Fibroblast of pulmonary artery (primary cell): ENCODE results near the gene TCFL5.

ENCODE experiments used
- DNase-seq: peaks from one replicate; pipeline ENCODE4 v3.0.0-alpha.2; 2010; ENCODE audit warnings: low read depth
- H3K4me3 ChIP-seq: replicated peaks from 2 replicates; pipeline ENCODE4 v1.5.1; 2011; ENCODE audit warnings: low read depth, mild to moderate bottlenecking, control low read depth, low read length, moderate library complexity
- CTCF ChIP-seq: IDR thresholded peaks from 2 replicates; pipeline ENCODE4 v1.5.1; 2011; ENCODE audit warnings: mild to moderate bottlenecking, control low read depth, low read length, inconsistent platforms; ENCODE audit errors: missing control alignments

TCFL5 gene

DNA sequence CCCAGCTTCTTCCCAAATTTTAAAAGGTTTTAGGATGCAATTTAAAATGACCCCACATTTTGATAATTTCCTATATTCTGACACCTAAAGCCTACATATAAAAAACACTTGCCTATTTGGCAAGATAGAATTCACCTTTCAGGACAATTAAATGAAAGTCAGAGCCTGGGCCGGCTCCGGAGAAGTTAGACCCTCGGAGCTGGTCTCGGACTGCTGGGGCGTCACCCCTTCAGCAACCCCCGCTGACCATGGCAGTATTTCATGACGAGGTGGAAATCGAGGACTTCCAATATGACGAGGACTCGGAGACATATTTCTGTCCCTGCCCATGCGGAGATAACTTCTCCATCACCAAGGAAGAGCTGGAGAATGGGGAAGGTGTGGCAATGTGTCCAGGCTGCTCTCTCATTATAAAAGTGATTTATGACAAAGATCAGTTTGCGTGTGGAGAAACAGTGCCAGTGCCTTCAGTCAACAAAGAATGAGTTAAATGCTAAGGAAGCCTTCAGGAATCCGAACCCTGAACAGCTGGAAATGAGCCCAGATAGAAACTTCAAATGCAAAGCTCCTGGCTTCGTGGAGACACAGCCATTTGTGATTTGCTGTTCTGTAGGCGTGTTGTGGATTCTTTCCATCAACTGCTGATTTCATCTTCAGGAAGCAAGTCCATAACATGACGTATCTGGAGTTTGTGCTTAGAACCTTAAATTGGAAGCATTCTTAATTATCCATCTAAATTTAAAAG lies 16.0 kb downstream of the TCFL5 start:
- no peak for DNase-seq
- no peak for TF ChIP-seq CTCF
- H3K4me3 ChIP-seq = no peak overlapping the region

- H3K4me3 ChIP-seq = no peak overlapping the region
- DNase-seq = no peak
- no peak for TF ChIP-seq CTCF
Observed at GRCh38 chr20:62844182-62844581, 17.4 kb downstream of the TCFL5 start.

DNA sequence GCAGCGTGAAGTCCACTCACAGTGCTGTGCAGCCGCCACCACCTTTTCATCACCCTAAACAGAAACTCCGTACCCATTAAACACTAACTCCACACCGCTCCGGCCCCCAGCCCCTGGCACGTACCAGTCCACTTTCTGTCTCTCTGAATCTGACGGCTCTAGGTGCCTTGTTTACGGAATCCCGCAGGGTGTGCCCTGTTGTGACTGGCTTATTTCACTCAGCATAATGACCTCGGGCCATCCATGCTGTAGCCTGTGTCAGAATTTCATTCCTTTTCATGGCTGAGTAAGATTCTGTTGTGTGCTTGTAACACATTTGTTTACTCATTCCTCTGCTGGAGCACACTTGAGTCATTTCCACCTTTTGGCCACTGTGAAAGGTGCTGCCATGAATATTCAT lies 18.0 kb downstream of the TCFL5 start:
- DNase-seq = no peak
- no peak overlapping the region for H3K4me3 ChIP-seq
- no peak for TF ChIP-seq CTCF

DNA sequence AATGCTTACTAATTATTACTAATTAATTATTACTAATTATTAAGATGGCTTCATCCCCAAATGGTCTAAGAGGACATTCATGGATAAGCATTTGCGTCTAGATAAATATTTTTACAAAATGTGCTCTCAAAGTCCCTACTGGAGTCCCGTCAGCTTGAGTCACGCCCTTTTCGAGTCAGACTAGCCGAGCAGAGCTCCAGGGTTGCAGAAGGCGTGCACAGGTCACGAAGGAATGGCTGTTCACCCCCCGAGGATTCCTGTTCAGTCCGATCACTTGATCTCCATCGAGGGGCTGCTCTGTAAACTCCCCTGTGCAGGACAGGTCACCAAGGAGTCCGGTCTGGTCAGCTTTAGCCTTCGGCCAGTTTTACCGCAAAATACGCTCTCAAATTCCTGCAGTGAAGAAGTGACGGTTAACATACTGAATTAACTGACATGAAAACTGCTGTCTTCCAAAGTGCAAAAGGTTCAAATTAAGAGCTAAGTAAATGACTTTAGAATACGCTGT lies 19.9 kb downstream of the TCFL5 start:
- TF ChIP-seq CTCF = no peak
- DNase-seq = no peak

GRCh38 chr20:62840244-62841197 lies 21.1 kb downstream of the TCFL5 start:
- DNase-seq = no peak
- H3K4me3 ChIP-seq = no peak overlapping the region
- no peak for TF ChIP-seq CTCF

More for the DNA sequence above, 19.9 kb downstream of the TCFL5 start:
- no peak overlapping the region for H3K4me3 ChIP-seq

- no peak for DNase-seq
- no peak for TF ChIP-seq CTCF
- H3K4me3 ChIP-seq = no peak overlapping the region
Observed at GRCh38 chr20:62839816-62840215, 21.8 kb downstream of the TCFL5 start.
